ENCODE data around the gene QARS1. TPM values are rescaled to one million over a fixed set of nuclear protein-coding genes. Genes with fewer than 3 reads are reported as not detected.

Gene QARS1
- total and polyA plus RNA-seq, 2 of the 13 experiments (the other 11 are each of a cell fraction or from before 2014, with no cell fraction given), result 307 to 327 TPM

- Histone ChIP-seq H4K20me1 (ENCODE audit: insufficient read depth, low read length) (0 out of 2 replicates have a peak, but pooled peaks cover 9% of the 10 kb centered on the region), H3K36me3 (replicated peaks in 1 of 2; ENCODE audit: control insufficient read depth in 1 of 2, insufficient read depth in 2 of 2, low read length in 2 of 2) (peaks cover 32 to 51% of the 10 kb centered on the region in 2 experiments), H2AFZ (ENCODE audit: low read length) (no peak overlapping the region), H3K27ac (ENCODE audit: extremely low read length, insufficient read depth, low read length) (no peak overlapping the region), H3K4me1 (ENCODE audit: insufficient read depth, low read length) (0 out of 2 replicates have a peak, but pooled peaks cover 5% of the 10 kb centered on the region), H3K79me2 (ENCODE audit: insufficient read depth, low read length) (peaks cover 38% of the 10 kb centered on the region), H3K4me2 (ENCODE audit: low read depth, low read length) (no peak overlapping the region), H3K27me3 (ENCODE audit: control insufficient read depth in 1 of 2, insufficient read depth in 2 of 2, low read length in 2 of 2) (no peaks in the 10 kb centered on the region), H3K9me3 (ENCODE audit: low read length) (no peaks in the 10 kb centered on the region), H3K9ac (ENCODE audit: insufficient read depth, low read depth, low read length) (no peak overlapping the region), H3K4me3 (replicated peaks in 1 of 3; ENCODE audit: insufficient read depth in 1 of 3, low read depth in 2 of 3, low read length in 3 of 3) (no peak overlapping the region)
- WGBS (ENCODE audit: low lambda C conversion rate), result 100% methylated on average over 4 of the region's 4 CpGs
- ATAC-seq (peak; percentile 59), DNase-seq (ENCODE audit: low spot score) (no peak), FAIRE-seq (no peak)
- in situ Hi-C loops (cut with HindIII; ENCODE audit: extremely low pct_ligation_motif_present, low pct_unique_long_range_greater_than_20kb) (no loop called here), intact Hi-C loops (cut with micrococcal nuclease; ENCODE audit: unreplicated experiment) (no loop called here)
- ChIA-PET CTCF (ENCODE audit: low intra/inter-chr PET ratio, low total read pairs) (no interaction called here), POLR2A (no interaction called here)
- TSS peak; percentile 36 for BruUV-seq (replicated peaks)
- TF ChIP-seq ZNF260 (CRISPR knock-in tag; IDR thresholded peaks at IDR 0.05; ENCODE audit: borderline replicate concordance, low read depth) (no peak), POLR2AphosphoS2 (IDR thresholded peaks at IDR 0.05; ENCODE audit: low read depth, low read length) (0 out of 2 replicates have a peak, but pooled peaks have one; percentile 7)
These were observed 27.9 kb downstream of the QARS1 start for GRCh38 chr3:49076646-49077045.

DNA sequence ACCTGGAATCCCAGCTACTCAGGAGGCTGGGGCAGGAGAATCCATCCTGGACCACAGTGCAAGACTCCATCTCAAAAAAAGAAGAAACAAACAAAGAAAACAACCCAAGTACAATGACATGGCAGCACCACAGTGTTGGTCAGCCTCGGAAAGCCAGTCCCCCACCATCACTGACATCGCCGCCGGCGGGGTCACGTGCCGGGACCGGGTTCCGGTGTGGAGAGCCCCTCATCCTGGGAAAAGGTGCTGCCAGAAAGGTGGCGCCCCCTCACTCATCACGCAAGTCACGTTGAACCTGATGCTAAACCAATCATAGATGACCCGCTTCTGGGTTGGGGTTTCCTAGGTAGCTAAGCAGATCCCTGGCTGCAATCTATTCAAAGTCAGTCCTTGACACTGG is 28.4 kb downstream of the QARS1 start:
- ChIA-PET CTCF (ENCODE audit: low intra/inter-chr PET ratio, low total read pairs) (no interaction called here), POLR2A (no interaction called here)
- Histone ChIP-seq H3K27ac (ENCODE audit: extremely low read length, insufficient read depth, low read length) (no peak overlapping the region), H3K4me3 (replicated peaks in 1 of 3; ENCODE audit: insufficient read depth in 1 of 3, low read depth in 2 of 3, low read length in 3 of 3) (no peak overlapping the region), H3K9me3 (ENCODE audit: low read length) (no peaks in the 10 kb centered on the region), H3K4me2 (ENCODE audit: low read depth, low read length) (no peak overlapping the region), H4K20me1 (ENCODE audit: insufficient read depth, low read length) (0 out of 2 replicates have a peak, but pooled peaks cover 9% of the 10 kb centered on the region), H3K9ac (ENCODE audit: insufficient read depth, low read depth, low read length) (no peak overlapping the region), H3K36me3 (replicated peaks in 1 of 2; ENCODE audit: control insufficient read depth in 1 of 2, insufficient read depth in 2 of 2, low read length in 2 of 2) (peaks cover 37 to 56% of the 10 kb centered on the region in 2 experiments), H3K4me1 (ENCODE audit: insufficient read depth, low read length) (0 out of 2 replicates have a peak, but pooled peaks cover 5% of the 10 kb centered on the region), H3K79me2 (ENCODE audit: insufficient read depth, low read length) (peaks cover 33% of the 10 kb centered on the region), H2AFZ (ENCODE audit: low read length) (no peak overlapping the region), H3K27me3 (ENCODE audit: control insufficient read depth in 1 of 2, insufficient read depth in 2 of 2, low read length in 2 of 2) (no peaks in the 10 kb centered on the region)
- intact Hi-C loops (cut with micrococcal nuclease; ENCODE audit: unreplicated experiment), result no loop called here
- no TSS peak for BruUV-seq (replicated peaks)
- FAIRE-seq (no peak), DNase-seq (ENCODE audit: low spot score) (no peak), ATAC-seq (no peak)
- in situ Hi-C loops (cut with HindIII; ENCODE audit: extremely low pct_ligation_motif_present, low pct_unique_long_range_greater_than_20kb), result no loop called here
- 97% methylated on average over 13 of the region's 13 CpGs for WGBS (ENCODE audit: low lambda C conversion rate)
- TF ChIP-seq AGO2 (optimal IDR thresholded peaks at IDR 0.05; ENCODE audit: low read depth, low read length) (peak; percentile 20), POLR2G (IDR thresholded peaks at IDR 0.05; ENCODE audit: low read depth, low read length) (no peak)
